C4-2B (cell line): ENCODE data around the gene AOAH.

Experiments
- H3K27ac ChIP-seq: fragments of 450-650 bp; 2 replicates; pipeline ENCODE4 v1.5.1; 2017
- ZFX ChIP-seq: fragments of 450-650 bp; IDR thresholded peaks from 2 replicates; pipeline ENCODE4 v1.6.1; 2017
- TF ChIP-seq, protein P1 (sequence below): fragments of 450-650 bp; conservative IDR thresholded peaks from 2 replicates; pipeline ENCODE4 v1.5.1; 2017; ENCODE audit warnings: mild to moderate bottlenecking

AOAH gene

GRCh38 chr7:36663481-36663880 is 60.8 kb downstream of the AOAH start:
- no peak overlapping the region for H3K27ac ChIP-seq
- TF ChIP-seq, protein P1, sequence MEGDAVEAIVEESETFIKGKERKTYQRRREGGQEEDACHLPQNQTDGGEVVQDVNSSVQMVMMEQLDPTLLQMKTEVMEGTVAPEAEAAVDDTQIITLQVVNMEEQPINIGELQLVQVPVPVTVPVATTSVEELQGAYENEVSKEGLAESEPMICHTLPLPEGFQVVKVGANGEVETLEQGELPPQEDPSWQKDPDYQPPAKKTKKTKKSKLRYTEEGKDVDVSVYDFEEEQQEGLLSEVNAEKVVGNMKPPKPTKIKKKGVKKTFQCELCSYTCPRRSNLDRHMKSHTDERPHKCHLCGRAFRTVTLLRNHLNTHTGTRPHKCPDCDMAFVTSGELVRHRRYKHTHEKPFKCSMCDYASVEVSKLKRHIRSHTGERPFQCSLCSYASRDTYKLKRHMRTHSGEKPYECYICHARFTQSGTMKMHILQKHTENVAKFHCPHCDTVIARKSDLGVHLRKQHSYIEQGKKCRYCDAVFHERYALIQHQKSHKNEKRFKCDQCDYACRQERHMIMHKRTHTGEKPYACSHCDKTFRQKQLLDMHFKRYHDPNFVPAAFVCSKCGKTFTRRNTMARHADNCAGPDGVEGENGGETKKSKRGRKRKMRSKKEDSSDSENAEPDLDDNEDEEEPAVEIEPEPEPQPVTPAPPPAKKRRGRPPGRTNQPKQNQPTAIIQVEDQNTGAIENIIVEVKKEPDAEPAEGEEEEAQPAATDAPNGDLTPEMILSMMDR, result no peak
- no peak for TF ChIP-seq ZFX

GRCh38 chr7:36661135-36661840 is 63.0 kb downstream of the AOAH start:
- TF ChIP-seq, protein P1, result no peak
- TF ChIP-seq ZFX, result no peak
- H3K27ac ChIP-seq, result no peak overlapping the region

DNA sequence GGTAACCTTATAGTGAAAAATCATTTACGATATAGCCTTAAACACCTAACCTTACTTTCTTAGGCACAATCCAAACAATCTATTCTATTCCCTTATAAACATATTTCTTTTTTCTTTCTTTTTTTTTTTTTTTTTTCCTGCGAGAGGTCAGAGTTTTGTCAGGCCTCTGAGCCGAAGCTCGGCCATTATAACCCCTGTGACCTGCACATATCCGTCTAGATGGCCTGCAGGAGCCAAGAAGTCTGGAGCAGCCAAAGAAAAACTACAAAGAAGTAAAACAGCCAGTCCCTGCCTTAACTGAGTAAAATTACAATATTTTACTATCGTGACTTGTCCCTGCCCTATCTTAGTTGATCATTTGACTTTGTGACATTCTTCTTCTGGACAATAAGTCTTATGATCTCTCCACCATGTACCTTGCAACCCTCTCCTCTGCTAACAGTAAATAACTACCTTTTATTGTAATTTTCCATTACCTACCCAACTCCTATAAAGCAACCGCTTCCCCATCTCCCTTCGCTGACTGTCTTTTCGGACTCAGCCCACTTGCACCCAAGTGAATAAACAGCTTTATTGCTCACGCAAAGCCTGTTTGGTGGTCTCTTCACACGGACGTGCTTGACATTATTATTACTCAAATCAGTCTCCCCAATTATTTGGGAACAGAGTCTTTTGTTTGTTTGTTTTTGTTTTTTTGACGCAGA is 64.5 kb downstream of the AOAH start:
- no peak overlapping the region for H3K27ac ChIP-seq

DNA sequence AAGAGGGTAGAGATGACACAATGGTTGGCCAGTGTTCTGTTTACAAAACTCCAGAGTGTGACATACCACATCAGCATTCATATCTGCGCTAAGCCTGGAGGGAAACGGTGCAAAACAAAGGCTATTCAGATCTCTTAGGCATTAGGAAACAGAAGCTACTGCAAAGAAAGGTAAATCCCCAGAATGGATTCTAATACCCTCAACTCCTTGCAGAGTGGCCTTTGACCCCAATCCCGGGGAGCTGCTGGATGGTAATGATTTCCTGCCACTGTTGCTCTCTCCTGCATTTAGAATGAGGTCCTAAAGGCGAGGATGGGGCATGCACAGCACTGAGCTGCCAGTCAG is 65.2 kb downstream of the AOAH start:
- no peak for TF ChIP-seq ZFX
- TF ChIP-seq, protein P1, result no peak
- H3K27ac ChIP-seq, result no peak overlapping the region

More for the DNA sequence above, 64.5 kb downstream of the AOAH start:
- TF ChIP-seq ZFX, result no peak
- TF ChIP-seq, protein P1, result no peak

DNA sequence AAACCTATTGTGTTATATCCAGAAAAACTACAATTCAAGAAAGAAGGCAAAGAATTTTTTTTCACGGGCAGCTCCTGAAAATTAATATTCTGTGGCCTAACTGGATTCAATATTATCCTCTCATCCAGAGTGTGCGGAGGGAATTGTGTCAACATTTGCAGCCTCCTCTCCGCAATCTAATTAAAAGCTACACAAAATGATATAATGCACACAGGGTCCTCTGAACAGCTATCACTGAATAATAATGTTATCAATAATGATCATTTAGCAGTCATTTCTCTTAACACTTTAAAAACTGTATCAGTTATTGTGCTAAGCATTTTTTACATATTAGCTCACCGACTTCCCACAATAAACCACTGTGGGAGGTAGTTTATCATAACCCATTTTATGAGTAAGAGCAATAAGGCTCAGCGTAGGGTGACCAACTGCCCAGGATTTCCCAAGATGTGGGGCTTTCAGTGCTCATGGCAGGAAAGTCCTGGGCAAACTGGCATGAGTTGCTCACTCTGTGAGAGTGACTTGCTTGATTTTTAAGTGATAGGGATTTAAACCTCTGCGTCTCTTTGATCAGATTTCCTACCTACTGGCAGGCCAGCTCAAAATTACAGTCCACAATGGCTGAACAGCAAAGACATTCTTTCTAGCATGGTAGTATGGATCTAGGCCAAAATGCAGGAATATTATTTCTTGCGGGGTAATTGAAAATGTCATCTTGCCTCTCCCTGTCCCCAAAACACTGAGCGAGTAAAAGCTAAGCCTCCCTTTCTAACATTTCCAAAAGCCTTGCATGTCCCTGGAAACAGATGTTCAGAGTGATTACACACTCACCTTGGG is 65.7 kb downstream of the AOAH start:
- H3K27ac ChIP-seq, result no peak overlapping the region
- TF ChIP-seq, protein P1, result no peak

DNA sequence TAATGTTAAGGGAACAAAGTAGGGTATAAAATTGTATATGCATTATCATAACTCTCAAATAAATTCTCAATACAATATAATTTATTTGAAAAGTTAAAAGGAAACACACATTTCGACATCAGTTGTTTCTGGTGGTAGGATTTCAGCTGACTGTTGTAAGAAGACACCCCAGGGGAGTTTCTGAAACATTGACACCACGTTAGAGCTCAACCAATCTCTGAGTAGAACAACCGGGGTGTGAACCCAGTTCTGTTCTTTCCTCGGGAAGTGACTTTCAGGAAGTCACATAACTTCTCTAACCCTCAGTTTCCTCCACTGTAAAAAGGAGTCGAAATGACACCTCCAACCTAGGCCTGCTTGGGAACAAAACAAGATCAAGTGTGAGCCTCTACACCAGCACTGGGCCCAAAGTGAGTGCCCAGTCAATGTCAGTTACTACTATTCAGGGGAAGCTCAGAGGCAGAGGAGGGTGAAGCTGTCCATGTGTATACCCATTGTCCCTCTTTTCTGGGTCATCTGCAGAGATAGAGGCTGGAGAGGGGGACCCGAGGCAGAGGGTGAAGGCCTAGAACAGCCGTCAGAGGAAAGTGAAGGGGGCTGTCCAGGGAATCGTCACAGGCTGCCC is 67.1 kb downstream of the AOAH start:
- H3K27ac ChIP-seq, result no peak overlapping the region
- no peak for TF ChIP-seq ZFX
- TF ChIP-seq, protein P1, result no peak
